Measurements from ENCODE around the gene NCKAP5.
"Not testable (repeated sequence)": the region's sequence is repeated elsewhere in the genome, so short reads cannot be mapped to it uniquely, and the experiment has no call there.

The NCKAP5 gene

DNA sequence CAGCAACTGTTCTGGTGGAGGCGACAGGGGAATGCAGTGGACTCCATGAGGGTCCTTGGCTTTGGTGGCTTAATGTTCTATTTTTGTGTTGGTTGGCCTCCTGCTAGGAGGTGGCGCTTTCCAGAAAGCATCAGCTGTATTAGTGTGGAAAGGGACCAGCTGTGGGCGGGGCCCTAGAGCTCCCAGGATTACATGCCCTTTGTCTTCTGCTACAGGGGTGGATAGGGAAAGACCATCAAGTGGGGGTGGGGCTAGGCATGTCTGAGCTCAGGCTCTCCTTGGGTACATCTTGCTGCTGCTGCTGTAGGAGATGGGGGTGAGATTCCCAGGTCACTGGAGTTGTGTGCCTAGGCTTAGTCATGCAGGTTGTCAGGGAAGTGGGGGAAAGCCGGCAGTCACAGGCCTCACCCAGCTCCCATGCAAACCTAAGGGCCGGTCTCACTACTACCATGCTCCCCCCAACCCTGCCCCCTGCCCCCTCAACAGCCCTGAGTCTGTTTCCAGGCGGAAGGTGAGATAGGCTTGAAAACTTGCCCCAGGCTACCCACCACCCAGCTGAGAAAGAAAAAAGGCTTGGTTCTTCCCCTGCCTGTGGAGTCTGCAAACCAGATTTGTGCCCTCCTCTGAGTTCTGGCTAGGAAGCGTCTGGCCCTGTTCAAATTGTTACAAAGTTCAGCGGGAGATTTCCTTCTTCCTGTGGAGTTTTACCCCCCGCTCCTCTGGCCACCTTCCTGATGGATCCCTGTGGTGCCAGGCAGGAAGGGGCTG, 756.9 kb downstream of the NCKAP5 start:
- Histone ChIP-seq H3K27me3 (ENCODE audit: insufficient read depth, low read length) (no peaks in the 10 kb centered on the region), H3K9me3 (ENCODE audit: low read length) (no peaks in the 10 kb centered on the region), H3K9ac (ENCODE audit: low read length) (no peak overlapping the region), H3K36me3 (ENCODE audit: insufficient read depth, low read length) (no peaks in the 10 kb centered on the region), H3K9me2 (ENCODE audit: low read depth, low read length) (no peaks in the 10 kb centered on the region), H3K4me2 (ENCODE audit: low read length) (no peak overlapping the region), H3F3A (ENCODE audit: insufficient read depth, low read length) (no peaks in the 10 kb centered on the region), H3K4me1 (ENCODE audit: insufficient read depth, low read length, severe bottlenecking) (no peaks in the 10 kb centered on the region), H2AFZ (ENCODE audit: low read length) (no peak overlapping the region), H3K4me3 (ENCODE audit: low read depth, low read length, poor library complexity, severe bottlenecking) (no peak overlapping the region), H4K20me1 (ENCODE audit: insufficient read depth, low read length) (no peaks in the 10 kb centered on the region), H3K27ac (ENCODE audit: low read depth, low read length, poor library complexity, severe bottlenecking) (no peak overlapping the region), H3K79me2 (ENCODE audit: insufficient read depth, low read length) (no peaks in the 10 kb centered on the region)
- TF ChIP-seq, protein P1, sequence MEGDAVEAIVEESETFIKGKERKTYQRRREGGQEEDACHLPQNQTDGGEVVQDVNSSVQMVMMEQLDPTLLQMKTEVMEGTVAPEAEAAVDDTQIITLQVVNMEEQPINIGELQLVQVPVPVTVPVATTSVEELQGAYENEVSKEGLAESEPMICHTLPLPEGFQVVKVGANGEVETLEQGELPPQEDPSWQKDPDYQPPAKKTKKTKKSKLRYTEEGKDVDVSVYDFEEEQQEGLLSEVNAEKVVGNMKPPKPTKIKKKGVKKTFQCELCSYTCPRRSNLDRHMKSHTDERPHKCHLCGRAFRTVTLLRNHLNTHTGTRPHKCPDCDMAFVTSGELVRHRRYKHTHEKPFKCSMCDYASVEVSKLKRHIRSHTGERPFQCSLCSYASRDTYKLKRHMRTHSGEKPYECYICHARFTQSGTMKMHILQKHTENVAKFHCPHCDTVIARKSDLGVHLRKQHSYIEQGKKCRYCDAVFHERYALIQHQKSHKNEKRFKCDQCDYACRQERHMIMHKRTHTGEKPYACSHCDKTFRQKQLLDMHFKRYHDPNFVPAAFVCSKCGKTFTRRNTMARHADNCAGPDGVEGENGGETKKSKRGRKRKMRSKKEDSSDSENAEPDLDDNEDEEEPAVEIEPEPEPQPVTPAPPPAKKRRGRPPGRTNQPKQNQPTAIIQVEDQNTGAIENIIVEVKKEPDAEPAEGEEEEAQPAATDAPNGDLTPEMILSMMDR (IDR thresholded peaks at IDR 0.05; ENCODE audit: low read length): no peak
- no peak for TF ChIP-seq EZH2 (IDR thresholded peaks at IDR 0.05; ENCODE audit: borderline replicate concordance, low read length)

DNA sequence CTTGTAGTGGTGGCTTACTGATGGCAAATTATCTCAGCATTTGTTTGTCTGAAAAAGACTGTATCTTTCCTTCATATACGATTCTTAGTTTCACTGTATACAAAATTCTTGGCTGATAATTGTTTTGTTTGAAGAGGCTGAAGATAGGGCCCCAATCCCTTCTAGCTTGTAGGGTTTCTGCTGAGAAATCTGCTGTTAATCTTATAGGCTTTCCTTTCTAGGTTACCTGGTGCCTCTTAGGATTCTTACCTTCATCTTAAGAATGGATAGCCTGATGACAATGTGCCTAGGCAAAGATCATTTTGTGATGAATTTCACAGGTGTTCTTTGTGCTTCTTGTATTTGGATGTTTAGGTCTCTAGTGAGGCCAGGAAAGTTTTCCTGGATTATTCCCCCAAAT, 758.3 kb downstream of the NCKAP5 start:
- not testable (repeated sequence) for H3K27me3 ChIP-seq (ENCODE audit: insufficient read depth, low read length); H3K4me3 ChIP-seq (ENCODE audit: low read depth, low read length, poor library complexity, severe bottlenecking); H3K4me2 ChIP-seq (ENCODE audit: low read length); H3K9ac ChIP-seq (ENCODE audit: low read length); H2AFZ ChIP-seq (ENCODE audit: low read length); H3K9me3 ChIP-seq (ENCODE audit: low read length); H3F3A ChIP-seq (ENCODE audit: insufficient read depth, low read length); H3K9me2 ChIP-seq (ENCODE audit: low read depth, low read length); H3K4me1 ChIP-seq (ENCODE audit: insufficient read depth, low read length, severe bottlenecking); H3K36me3 ChIP-seq (ENCODE audit: insufficient read depth, low read length); H3K79me2 ChIP-seq (ENCODE audit: insufficient read depth, low read length); H4K20me1 ChIP-seq (ENCODE audit: insufficient read depth, low read length); H3K27ac ChIP-seq (ENCODE audit: low read depth, low read length, poor library complexity, severe bottlenecking)

DNA sequence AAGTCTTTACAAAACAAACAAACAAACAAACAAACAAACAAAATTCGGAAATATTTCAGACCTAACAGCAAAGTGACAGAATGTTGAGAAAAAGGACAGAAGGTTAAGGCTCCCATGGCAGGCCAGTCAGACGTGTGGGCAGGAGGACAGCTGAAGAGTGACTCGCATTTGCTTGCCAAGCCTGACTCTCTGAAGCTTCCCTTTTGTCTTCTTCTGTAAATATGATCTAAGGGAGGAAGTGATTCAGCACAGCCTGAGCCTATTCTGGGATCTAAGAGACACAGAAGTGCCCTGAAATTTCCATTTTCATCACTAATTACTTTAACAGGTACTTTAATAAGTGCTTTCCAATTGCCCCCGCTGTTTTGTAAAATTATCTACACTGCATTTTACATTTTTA, 764.2 kb downstream of the NCKAP5 start:
- Histone ChIP-seq H3K9me3 (ENCODE audit: low read length) (no peaks in the 10 kb centered on the region), H4K20me1 (ENCODE audit: insufficient read depth, low read length) (no peaks in the 10 kb centered on the region), H3K4me2 (ENCODE audit: low read length) (no peak overlapping the region), H3F3A (ENCODE audit: insufficient read depth, low read length) (no peaks in the 10 kb centered on the region), H3K9me2 (ENCODE audit: low read depth, low read length) (no peaks in the 10 kb centered on the region), H3K4me3 (ENCODE audit: low read depth, low read length, poor library complexity, severe bottlenecking) (no peak overlapping the region), H3K27me3 (ENCODE audit: insufficient read depth, low read length) (no peaks in the 10 kb centered on the region), H3K27ac (ENCODE audit: low read depth, low read length, poor library complexity, severe bottlenecking) (peak overlapping the region; percentile 7), H3K36me3 (ENCODE audit: insufficient read depth, low read length) (no peaks in the 10 kb centered on the region), H2AFZ (ENCODE audit: low read length) (no peak overlapping the region), H3K9ac (ENCODE audit: low read length) (no peak overlapping the region), H3K4me1 (ENCODE audit: insufficient read depth, low read length, severe bottlenecking) (peaks cover 19% of the 10 kb centered on the region), H3K79me2 (ENCODE audit: insufficient read depth, low read length) (no peaks in the 10 kb centered on the region)
- no peak for TF ChIP-seq EZH2 (IDR thresholded peaks at IDR 0.05; ENCODE audit: borderline replicate concordance, low read length)
- TF ChIP-seq, protein P1 (IDR thresholded peaks at IDR 0.05; ENCODE audit: low read length): no peak

DNA sequence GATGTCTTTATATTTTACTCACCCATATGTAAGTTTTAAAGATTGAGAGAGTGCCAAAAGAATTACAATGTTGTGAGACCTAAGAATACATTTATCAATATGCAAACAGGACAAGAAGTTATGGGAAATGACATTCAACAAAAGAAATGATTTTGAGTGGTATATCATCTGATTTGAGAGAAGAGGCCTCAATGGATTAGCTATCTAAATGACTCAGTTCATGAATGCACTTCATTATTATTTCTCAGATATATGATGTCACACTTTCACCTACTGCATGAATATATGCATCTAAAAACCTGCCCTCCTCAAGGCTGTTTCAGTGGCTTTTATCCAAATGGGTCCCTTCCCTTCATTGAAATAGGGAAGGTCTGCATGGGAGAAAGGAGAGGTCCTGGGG, 769.9 kb downstream of the NCKAP5 start:
- Histone ChIP-seq H4K20me1 (ENCODE audit: insufficient read depth, low read length) (no peaks in the 10 kb centered on the region), H3K4me1 (ENCODE audit: insufficient read depth, low read length, severe bottlenecking) (peaks cover 5% of the 10 kb centered on the region), H3K36me3 (ENCODE audit: insufficient read depth, low read length) (no peaks in the 10 kb centered on the region), H3K4me2 (ENCODE audit: low read length) (no peak overlapping the region), H3K9ac (ENCODE audit: low read length) (no peak overlapping the region), H3K9me2 (ENCODE audit: low read depth, low read length) (no peaks in the 10 kb centered on the region), H3K4me3 (ENCODE audit: low read depth, low read length, poor library complexity, severe bottlenecking) (no peak overlapping the region), H3F3A (ENCODE audit: insufficient read depth, low read length) (no peaks in the 10 kb centered on the region), H3K27ac (ENCODE audit: low read depth, low read length, poor library complexity, severe bottlenecking) (no peak overlapping the region), H3K79me2 (ENCODE audit: insufficient read depth, low read length) (no peaks in the 10 kb centered on the region), H3K27me3 (ENCODE audit: insufficient read depth, low read length) (no peaks in the 10 kb centered on the region), H2AFZ (ENCODE audit: low read length) (no peak overlapping the region), H3K9me3 (ENCODE audit: low read length) (no peaks in the 10 kb centered on the region)
- no peak for TF ChIP-seq EZH2 (IDR thresholded peaks at IDR 0.05; ENCODE audit: borderline replicate concordance, low read length)
- TF ChIP-seq, protein P1 (IDR thresholded peaks at IDR 0.05; ENCODE audit: low read length): no peak
